CD4-positive, alpha-beta T cell treated with Interferon gamma for 1 hour (primary cell): ENCODE data around the gene EEFSEC.

ENCODE experiments used
- DNase-seq: peaks from one replicate; pipeline ENCODE4 v3.0.0-alpha.2; 2020

EEFSEC gene

GRCh38 chr3:128153156-128154041, at the start of gene EEFSEC:
Gene EEFSEC (plus strand): TSS chr3:128153481. CDS start chr3:128153508, 27 bp downstream.
- DNase-seq: peak; percentile 81

GRCh38 chr3:128107834-128108233, 45.4 kb upstream of the EEFSEC start:
- no peak for DNase-seq

- no peak for DNase-seq
Measured at GRCh38 chr3:128111147-128111546, 42.1 kb upstream of the EEFSEC start.

GRCh38 chr3:128112357-128112968, 40.8 kb upstream of the EEFSEC start:
- DNase-seq: peak; percentile 31

GRCh38 chr3:128113817-128114794, 39.2 kb upstream of the EEFSEC start:
- no peak for DNase-seq

GRCh38 chr3:128122013-128122412, 31.3 kb upstream of the EEFSEC start:
- DNase-seq: no peak

- DNase-seq: no peak
Measured at GRCh38 chr3:128123156-128123537, 30.1 kb upstream of the EEFSEC start.

- DNase-seq: peak; percentile 98
Measured at GRCh38 chr3:128123538-128124368, 29.5 kb upstream of the EEFSEC start, which contains the start of gene RUVBL1. Gene RUVBL1 (minus strand): TSS chr3:128123812. CDS start chr3:128123724, 88 bp downstream.

- DNase-seq: no peak
Measured at GRCh38 chr3:128127236-128127635, 26.0 kb upstream of the EEFSEC start.

- DNase-seq: no peak
Measured at GRCh38 chr3:128128251-128128650, 25.0 kb upstream of the EEFSEC start.

- DNase-seq: no peak
Measured at GRCh38 chr3:128131897-128132646, 21.2 kb upstream of the EEFSEC start.

GRCh38 chr3:128133273-128133883, 19.9 kb upstream of the EEFSEC start:
- peak; percentile 47 for DNase-seq

GRCh38 chr3:128143496-128143895, 9.8 kb upstream of the EEFSEC start:
- no peak for DNase-seq

GRCh38 chr3:128144512-128145187, 8.6 kb upstream of the EEFSEC start:
- DNase-seq: no peak

- peak; percentile 15 for DNase-seq
Measured at GRCh38 chr3:128145279-128145678, 8.0 kb upstream of the EEFSEC start.

- DNase-seq: no peak
Measured at GRCh38 chr3:128146201-128146600, 7.1 kb upstream of the EEFSEC start.

- DNase-seq: no peak
Measured at GRCh38 chr3:128149650-128150049, 3.6 kb upstream of the EEFSEC start.

- no peak for DNase-seq
Measured at GRCh38 chr3:128151758-128152274, 1.5 kb upstream of the EEFSEC start.

GRCh38 chr3:128152419-128153155, 694 bp upstream of the EEFSEC start:
- peak; percentile 72 for DNase-seq
